H9 (cell line): ENCODE measurements around the gene MRLN. TPM values are rescaled to one million over a fixed set of nuclear protein-coding genes. Genes with fewer than 3 reads are reported as not detected.

Experiments used
- DNase-seq: peaks from one replicate; pipeline ENCODE4 v3.0.0-alpha.2; 2017
- H2AFZ ChIP-seq: one replicate; pipeline ENCODE4 v1.6.1; 2013; ENCODE audit warnings: mild to moderate bottlenecking, low read length, control low read depth, moderate library complexity
- H2AK5ac ChIP-seq: 2 replicates; pipeline ENCODE4 v1.6.1; 2013; ENCODE audit warnings: low read length, control low read depth, mixed read lengths; ENCODE audit not compliant: insufficient read length
- H2BK120ac ChIP-seq: one replicate; pipeline ENCODE4 v1.6.1; 2013; ENCODE audit warnings: low read depth, mild to moderate bottlenecking, low read length, control low read depth, inconsistent platforms; ENCODE audit not compliant: poor library complexity, severe bottlenecking
- H2BK12ac ChIP-seq: 2 replicates; pipeline ENCODE4 v1.6.1; 2013; ENCODE audit warnings: low read length, control low read depth, mixed read lengths, low read depth; ENCODE audit not compliant: insufficient read length
- H2BK15ac ChIP-seq: 2 replicates; pipeline ENCODE4 v1.6.1; 2013; ENCODE audit warnings: low read depth, low read length, control low read depth
- H2BK20ac ChIP-seq: one replicate; pipeline ENCODE4 v1.6.1; 2013; ENCODE audit warnings: low read depth, mild to moderate bottlenecking, low read length, control low read depth, inconsistent platforms; ENCODE audit not compliant: poor library complexity, severe bottlenecking
- H2BK5ac ChIP-seq: 2 replicates; pipeline ENCODE4 v1.6.1; 2013; ENCODE audit warnings: low read length, control low read depth, mixed read lengths; ENCODE audit not compliant: insufficient read length
- H3K14ac ChIP-seq: 2 replicates; pipeline ENCODE4 v1.6.1; 2013; ENCODE audit warnings: low read length, control low read depth; ENCODE audit not compliant: insufficient read depth
- H3K18ac ChIP-seq: 2 replicates; pipeline ENCODE4 v1.6.1; 2013; ENCODE audit warnings: low read depth, mild to moderate bottlenecking, mixed read lengths, low read length, control low read depth; ENCODE audit not compliant: insufficient read length
- H3K23ac ChIP-seq: 2 replicates; pipeline ENCODE4 v1.6.1; 2013; ENCODE audit warnings: low read length, control low read depth, mixed read lengths, low read depth; ENCODE audit not compliant: insufficient read length
- H3K23me2 ChIP-seq: 2 replicates; pipeline ENCODE4 v1.6.1; 2013; ENCODE audit warnings: low read depth, mild to moderate bottlenecking, mixed read lengths, low read length, control low read depth; ENCODE audit not compliant: insufficient read length, poor library complexity, severe bottlenecking
- H3K27ac ChIP-seq: 2 replicates; pipeline ENCODE4 v1.5.1; 2013; ENCODE audit warnings: low read length, control low read depth, mixed read lengths, low read depth; ENCODE audit not compliant: insufficient read length
- H3K27me3 ChIP-seq: 2 replicates; pipeline ENCODE4 v1.6.1; 2013; ENCODE audit warnings: low read length, control low read depth, inconsistent platforms; ENCODE audit not compliant: insufficient read depth
- H3K4ac ChIP-seq: 2 replicates; pipeline ENCODE4 v1.6.1; 2013; ENCODE audit warnings: low read depth, mild to moderate bottlenecking, control low read depth, inconsistent platforms, low read length, moderate library complexity
- H3K4me1 ChIP-seq: 2 replicates; pipeline ENCODE4 v1.6.1; 2013; ENCODE audit warnings: low read length, control low read depth, inconsistent platforms; ENCODE audit not compliant: insufficient read depth
- H3K4me2 ChIP-seq: 2 replicates; pipeline ENCODE4 v1.6.1; 2013; ENCODE audit warnings: low read length, control low read depth, mixed read lengths; ENCODE audit not compliant: insufficient read length, insufficient read depth
- H3K56ac ChIP-seq: 2 replicates; pipeline ENCODE4 v1.6.1; 2013; ENCODE audit warnings: low read depth, mild to moderate bottlenecking, mixed read lengths, low read length, control low read depth; ENCODE audit not compliant: insufficient read length
- H3K79me1 ChIP-seq: 2 replicates; pipeline ENCODE4 v1.6.1; 2013; ENCODE audit warnings: low read depth, mild to moderate bottlenecking, moderate library complexity, low read length, control low read depth, inconsistent platforms; ENCODE audit not compliant: insufficient read depth, poor library complexity, severe bottlenecking
- H3K79me2 ChIP-seq: 2 replicates; pipeline ENCODE4 v1.6.1; 2013; ENCODE audit warnings: low read length, control low read depth, inconsistent platforms; ENCODE audit not compliant: insufficient read depth
- H3K9ac ChIP-seq: 2 replicates; pipeline ENCODE4 v1.6.1; 2013; ENCODE audit warnings: low read length, control low read depth, mixed read lengths; ENCODE audit not compliant: insufficient read length; ENCODE audit errors: extremely low read depth
- H3K9me3 ChIP-seq: one replicate; pipeline ENCODE4 v1.6.1; 2013; ENCODE audit warnings: low read depth, low read length, inconsistent platforms; ENCODE audit not compliant: control insufficient read depth
- H3T11ph ChIP-seq: one replicate; pipeline ENCODE4 v1.6.1; 2013; ENCODE audit warnings: mild to moderate bottlenecking, low read length, control low read depth, inconsistent platforms
- H4K20me1 ChIP-seq: one replicate; pipeline ENCODE4 v1.6.1; 2013; ENCODE audit not compliant: control insufficient read depth, insufficient read length, insufficient read depth
- H4K5ac ChIP-seq: 2 replicates; pipeline ENCODE4 v1.6.1; 2013; ENCODE audit warnings: low read depth, mild to moderate bottlenecking, mixed read lengths, low read length, control low read depth; ENCODE audit not compliant: insufficient read length
- H4K8ac ChIP-seq: replicated peaks from 2 replicates; pipeline ENCODE4 v1.6.1; 2013; ENCODE audit warnings: low read length, control low read depth, mixed read lengths, low read depth; ENCODE audit not compliant: insufficient read length
- H4K91ac ChIP-seq: 2 replicates; pipeline ENCODE4 v1.6.1; 2013; ENCODE audit warnings: low read depth, mild to moderate bottlenecking, moderate library complexity, mixed read lengths, low read length, control low read depth; ENCODE audit not compliant: insufficient read length
- H3K27ac Mint-ChIP-seq, 3 experiments: 2 replicates in 2 of 3; 3 replicates in 1 of 3; pipeline ENCODE4 v1.8.0; 2020 to 2021; ENCODE audit warnings: mixed read lengths in 3 of 3, mild to moderate bottlenecking in 1 of 3, moderate library complexity in 1 of 3
- H3K27me3 Mint-ChIP-seq: 2 replicates; pipeline ENCODE4 v1.8.0; 2021; ENCODE audit warnings: low read depth, mild to moderate bottlenecking, moderate library complexity, mixed read lengths
- H3K36me3 Mint-ChIP-seq, 3 experiments: 2 replicates in 2 of 3; 3 replicates in 1 of 3; pipeline ENCODE4 v1.8.0; 2020 to 2021; ENCODE audit warnings: low read depth in 3 of 3, mixed read lengths in 3 of 3; ENCODE audit not compliant: insufficient read depth in 1 of 3
- H3K4me1 Mint-ChIP-seq, 2 experiments: 2 replicates each; pipeline ENCODE4 v1.8.0; 2020; ENCODE audit warnings: mixed read lengths in 2 of 2
- H3K4me3 Mint-ChIP-seq, 2 experiments: 2 replicates in 1 of 2; 3 replicates in 1 of 2; pipeline ENCODE4 v1.8.0; 2020 to 2021; ENCODE audit warnings: mild to moderate bottlenecking in 2 of 2, mixed read lengths in 2 of 2, moderate library complexity in 1 of 2
- H3K9me3 Mint-ChIP-seq, 2 experiments: 2 replicates in 1 of 2; 3 replicates in 1 of 2; pipeline ENCODE4 v1.8.0; 2020; ENCODE audit warnings: mild to moderate bottlenecking in 2 of 2, mixed read lengths in 2 of 2, moderate library complexity in 1 of 2
- CTCF ChIP-seq: fragments of 200-600 bp; sonication (generic); conservative IDR thresholded peaks from 3 replicates; pipeline ENCODE4 v1.8.0; 2021; ENCODE audit warnings: antibody characterized with exemption, mild to moderate bottlenecking
- WGBS: extraction: QIAGEN DNeasy Blood & Tissue Kit; methylation state at CpG from one replicate; pipeline ENCODE4 v1.1.7; 2013; ENCODE audit warnings: missing lambda C conversion rate, low lambda C conversion rate, mixed read lengths; ENCODE audit not compliant: insufficient read length; ENCODE audit errors: extremely low coverage; 5-methylcytosine and 5-hydroxymethylcytosine counted together
- total RNA-seq: library from RNA; stranded (reverse); gene quantifications from 2 replicates; pipeline ENCODE4 v1.2.1, GENCODE V29; 2021

Gene MRLN
- total RNA-seq, 1 experiment from 2014 or later, result not detected

DNA sequence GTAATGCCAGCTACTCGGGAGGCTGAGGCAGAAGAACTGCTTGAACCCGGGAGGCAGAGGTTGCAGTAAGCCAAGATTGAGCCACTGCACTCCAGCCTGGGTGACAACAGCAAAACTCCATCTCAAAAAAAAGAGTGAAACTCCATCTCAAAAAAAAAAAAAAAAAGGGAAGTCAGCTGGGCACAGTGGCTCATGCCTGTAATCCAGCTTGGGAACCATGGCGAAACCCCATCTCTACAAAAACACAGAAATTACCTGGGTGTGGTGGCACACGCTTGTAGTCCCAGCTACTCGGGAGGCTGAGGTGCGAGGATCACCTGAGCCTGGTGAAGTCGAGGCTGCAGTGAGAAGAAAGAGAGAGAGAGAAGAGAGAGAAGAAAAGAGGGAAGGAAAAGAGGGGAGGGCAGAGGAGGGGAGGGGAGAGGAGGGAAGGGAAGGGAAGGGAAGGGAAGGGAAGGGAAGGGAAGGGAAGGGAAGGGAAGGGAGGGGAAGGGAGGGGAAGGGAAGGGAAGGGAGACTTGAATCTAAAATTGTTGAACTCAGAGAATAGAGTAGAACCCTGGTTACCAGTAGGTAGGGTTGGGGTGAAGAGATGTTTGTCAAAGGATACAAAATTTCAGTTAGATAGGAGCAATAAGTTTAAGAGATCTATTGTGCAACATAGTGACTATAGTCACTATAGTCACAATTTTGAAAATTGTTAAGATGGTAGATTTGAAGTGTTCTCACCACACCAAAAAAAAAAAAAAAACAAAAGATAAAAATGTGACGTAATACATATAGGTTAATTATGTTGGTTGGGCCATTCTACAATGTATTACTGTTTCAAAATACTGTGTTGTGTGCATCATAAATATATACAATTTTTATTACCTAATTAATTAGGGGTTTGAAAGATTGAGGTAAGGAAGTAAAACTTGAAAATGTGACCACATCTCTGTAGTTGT is 46.1 kb downstream of the MRLN start:
- H3K27ac ChIP-seq, result no peak overlapping the region
- H3K27me3 ChIP-seq, result no peaks in the 10 kb centered on the region; the same call in 1 of the 2 replicates
- peaks cover 12 to 41% of the 10 kb centered on the region in 2 experiments for H3K4me1 Mint-ChIP-seq
- no peak overlapping the region for H3K9ac ChIP-seq
- no peak overlapping the region for H2BK20ac ChIP-seq
- no peak overlapping the region for H3K14ac ChIP-seq
- H4K20me1 ChIP-seq, result no peaks in the 10 kb centered on the region
- no peak overlapping the region for H3K56ac ChIP-seq
- no peak overlapping the region for H4K5ac ChIP-seq
- no CpG with 5 or more reads among the region's 8 CpGs for WGBS
- no peaks in the 10 kb centered on the region for H3K9me3 ChIP-seq
- no peak overlapping the region for H2AK5ac ChIP-seq
- H2BK5ac ChIP-seq, result no peak overlapping the region
- H3K27ac Mint-ChIP-seq, result no peak overlapping the region
- H3K79me2 ChIP-seq, result no peaks in the 10 kb centered on the region
- H3T11ph ChIP-seq, result no peak overlapping the region
- no peak overlapping the region for H3K4me3 Mint-ChIP-seq
- no peaks in the 10 kb centered on the region for H3K79me1 ChIP-seq
- H3K4ac ChIP-seq, result no peak overlapping the region
- no peak overlapping the region for H2BK15ac ChIP-seq
- no peak overlapping the region for H3K4me2 ChIP-seq
- H2AFZ ChIP-seq, result no peak overlapping the region
- H3K23me2 ChIP-seq, result peaks cover 18% of the 10 kb centered on the region
- no peak overlapping the region for H3K23ac ChIP-seq
- H3K9me3 Mint-ChIP-seq, result peaks cover 0 to 3% of the 10 kb centered on the region in 2 experiments; a peak in 1 of 5 replicates
- no peak for TF ChIP-seq CTCF
- H2BK120ac ChIP-seq, result no peak overlapping the region
- no peak for DNase-seq
- no peak overlapping the region for H4K8ac ChIP-seq
- peaks cover 4 to 45% (median 6%) of the 10 kb centered on the region in 3 experiments; a peak in 6 of 7 replicates for H3K36me3 Mint-ChIP-seq
- no peaks in the 10 kb centered on the region; the same call in 1 of the 2 replicates for H3K4me1 ChIP-seq
- H3K27me3 Mint-ChIP-seq, result peaks cover 46% of the 10 kb centered on the region
- no peak overlapping the region for H3K18ac ChIP-seq
- H4K91ac ChIP-seq, result no peak overlapping the region
- H2BK12ac ChIP-seq, result no peak overlapping the region
